Measurements from ENCODE around the gene KIAA0753.
"Not testable (repeated sequence)": the region's sequence is repeated elsewhere in the genome, so short reads cannot be mapped to it uniquely, and the experiment has no call there.

The KIAA0753 gene

GRCh38 chr17:6658411-6658810 is 17.9 kb upstream of the KIAA0753 start:
- not testable (repeated sequence) for ATAC-seq, H3K27ac Mint-ChIP-seq, DNase-seq, H3K9me3 Mint-ChIP-seq, H3K27me3 Mint-ChIP-seq
- peaks cover 60% of the 10 kb centered on the region for H3K4me1 Mint-ChIP-seq
- peak overlapping the region in 1 of 2 donors; percentile 93 for H3K4me3 Mint-ChIP-seq

GRCh38 chr17:6657633-6658287 is 17.2 kb upstream of the KIAA0753 start:
- DNase-seq (no peak), ATAC-seq (peak; percentile 9)
- Mint-ChIP-seq H3K4me3 (peak overlapping the region; percentile 89 to 93), H3K27me3 (no peaks in the 10 kb centered on the region), H3K9me3 (no peaks in the 10 kb centered on the region), H3K27ac (peak overlapping the region; percentile 80 to 94), H3K4me1 (peaks cover 65% of the 10 kb centered on the region)

GRCh38 chr17:6656797-6657632 is 16.5 kb upstream of the KIAA0753 start:
- peak overlapping the region; percentile 89 to 93 for H3K4me3 Mint-ChIP-seq
- H3K27ac Mint-ChIP-seq: peak overlapping the region; percentile 80 to 94
- H3K4me1 Mint-ChIP-seq: peaks cover 69% of the 10 kb centered on the region
- not testable (repeated sequence) for H3K9me3 Mint-ChIP-seq, H3K27me3 Mint-ChIP-seq
- DNase-seq (peak; percentile 46 to 69), ATAC-seq (peak; percentile 91)

GRCh38 chr17:6655732-6656361 is 15.3 kb upstream of the KIAA0753 start:
- not testable (repeated sequence) for H3K27me3 Mint-ChIP-seq, H3K27ac Mint-ChIP-seq, ATAC-seq, H3K9me3 Mint-ChIP-seq, DNase-seq
- Mint-ChIP-seq H3K4me1 (peaks cover 61% of the 10 kb centered on the region), H3K4me3 (peak overlapping the region; percentile 81 to 82)

- H3K4me1 Mint-ChIP-seq: peaks cover 58% of the 10 kb centered on the region
- H3K27ac Mint-ChIP-seq: no peak overlapping the region
- H3K4me3 Mint-ChIP-seq: peak overlapping the region; percentile 27 to 53
- DNase-seq: no peak
- H3K9me3 Mint-ChIP-seq: no peaks in the 10 kb centered on the region
- ATAC-seq: no peak
- H3K27me3 Mint-ChIP-seq: no peaks in the 10 kb centered on the region
Measured at GRCh38 chr17:6654841-6655731, 14.6 kb upstream of the KIAA0753 start.

GRCh38 chr17:6651919-6652452 is 11.5 kb upstream of the KIAA0753 start:
- no peaks in the 10 kb centered on the region for H3K9me3 Mint-ChIP-seq
- no peaks in the 10 kb centered on the region for H3K27me3 Mint-ChIP-seq
- no peak overlapping the region for H3K27ac Mint-ChIP-seq
- H3K4me1 Mint-ChIP-seq: peaks cover 59% of the 10 kb centered on the region
- H3K4me3 Mint-ChIP-seq: peak overlapping the region; percentile 93 to 96
- DNase-seq (peak in 1 of 2 donors; percentile 46), ATAC-seq (peak; percentile 38)

- Mint-ChIP-seq H3K27me3 (no peaks in the 10 kb centered on the region), H3K9me3 (no peaks in the 10 kb centered on the region), H3K4me3 (peak within 1 kb of the TSS; percentile 93 to 96), H3K4me1 (peaks cover 64% of the 10 kb centered on the region), H3K27ac (peak within 1 kb of the TSS; percentile 98 to 100)
- DNase-seq (peak; percentile 90 to 95), ATAC-seq (peak; percentile 97)
Measured at GRCh38 chr17:6651354-6651918, 10.9 kb upstream of the KIAA0753 start, which contains the start of the genes C17orf100 and MED31. TSS of gene C17orf100 (plus strand) at chr17:6651762. CDS start at chr17:6651914, 152 bp downstream. TSS of gene MED31 (minus strand) at chr17:6651605. CDS start at chr17:6651528, 77 bp downstream.

- no peak overlapping the region for H3K27ac Mint-ChIP-seq
- DNase-seq (no peak), ATAC-seq (no peak)
- H3K4me3 Mint-ChIP-seq: no peak overlapping the region
- no peaks in the 10 kb centered on the region for H3K9me3 Mint-ChIP-seq
- no peaks in the 10 kb centered on the region for H3K27me3 Mint-ChIP-seq
- peaks cover 76% of the 10 kb centered on the region for H3K4me1 Mint-ChIP-seq
Measured at GRCh38 chr17:6648181-6648580, 7.7 kb upstream of the KIAA0753 start.

GRCh38 chr17:6643451-6644125 is 3.1 kb upstream of the KIAA0753 start:
- H3K4me1 Mint-ChIP-seq: peaks cover 86% of the 10 kb centered on the region
- no peaks in the 10 kb centered on the region for H3K9me3 Mint-ChIP-seq
- peak overlapping the region; percentile 54 for H3K27ac Mint-ChIP-seq
- ATAC-seq (no peak), DNase-seq (no peak)
- H3K27me3 Mint-ChIP-seq: no peaks in the 10 kb centered on the region
- H3K4me3 Mint-ChIP-seq: peak overlapping the region; percentile 31 to 43

GRCh38 chr17:6642592-6642991 is 2.1 kb upstream of the KIAA0753 start:
- Mint-ChIP-seq H3K27ac (peak overlapping the region in 1 of 2 donors; percentile 66), H3K9me3 (no peaks in the 10 kb centered on the region), H3K27me3 (no peaks in the 10 kb centered on the region), H3K4me1 (peaks cover 87% of the 10 kb centered on the region), H3K4me3 (peak overlapping the region; percentile 47 to 55)
- no peak for ATAC-seq
- DNase-seq: no peak

- DNase-seq (no peak), ATAC-seq (peak; percentile 7)
- Mint-ChIP-seq H3K4me1 (peaks cover 83% of the 10 kb centered on the region), H3K27me3 (no peaks in the 10 kb centered on the region), H3K4me3 (peak overlapping the region; percentile 89 to 97), H3K9me3 (no peaks in the 10 kb centered on the region), H3K27ac (peak overlapping the region; percentile 97 to 99)
Measured at GRCh38 chr17:6641247-6641863, 844 bp upstream of the KIAA0753 start.

- H3K27ac Mint-ChIP-seq: peak overlapping the region; percentile 97 to 99
- H3K4me1 Mint-ChIP-seq: peaks cover 68% of the 10 kb centered on the region
- peak; percentile 49 for ATAC-seq
- H3K27me3 Mint-ChIP-seq: no peaks in the 10 kb centered on the region
- H3K4me3 Mint-ChIP-seq: peak overlapping the region; percentile 89 to 97
- no peaks in the 10 kb centered on the region for H3K9me3 Mint-ChIP-seq
- peak; percentile 38 to 49 for DNase-seq
Measured at GRCh38 chr17:6639586-6640535, 650 bp downstream of the KIAA0753 start.
